Measurements from ENCODE around the gene COX4I1. TPM values are rescaled to one million over a fixed set of nuclear protein-coding genes. Genes with fewer than 3 reads are reported as not detected.
"Not testable (repeated sequence)": the region's sequence is repeated elsewhere in the genome, so short reads cannot be mapped to it uniquely, and the experiment has no call there.

COX4I1 gene
- total and polyA plus RNA-seq, 2 donors from 2014 or later = 439 to 1,996 TPM

DNA sequence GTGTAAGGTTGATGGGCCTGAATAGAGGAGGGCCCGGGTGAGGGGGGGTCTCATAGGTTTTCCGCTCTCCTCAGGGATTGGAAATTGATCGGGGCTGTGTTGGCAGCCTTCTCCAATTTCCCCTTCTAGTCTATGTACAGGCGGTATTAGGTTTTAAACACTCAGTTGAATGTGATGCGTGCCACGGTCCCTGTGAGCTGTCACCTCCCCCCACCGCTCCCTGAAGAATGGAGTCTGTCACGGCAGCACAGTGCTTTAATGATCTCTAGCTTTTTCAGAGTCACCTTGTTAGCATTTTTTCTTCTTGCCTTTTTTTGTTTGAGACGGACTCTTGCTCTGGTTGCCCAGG is 800 bp downstream of the COX4I1 start:
- FAIRE-seq (no peak), DNase-seq (peak in 2 of 5 donors; percentile 47 to 51)
- Histone ChIP-seq H3K9ac (ENCODE audit: low read length in 3 of 3) (peak overlapping the region; percentile 33 to 92 (median 80)), H3K9me3 (ENCODE audit: control insufficient read depth in 2 of 3, insufficient read depth in 1 of 3, low read length in 3 of 3) (no peaks in the 10 kb centered on the region), H3K27me3 (ENCODE audit: control insufficient read depth, insufficient read depth, low read length) (no peaks in the 10 kb centered on the region), H3K4me1 (ENCODE audit: control insufficient read depth in 2 of 3, insufficient read depth in 2 of 3, low read depth in 1 of 3, low read length in 3 of 3) (peaks cover 2 to 15% (median 7%) of the 10 kb centered on the region in 3 donors), H3K36me3 (ENCODE audit: control insufficient read depth in 2 of 3, insufficient read depth in 3 of 3, low read length in 3 of 3) (peaks cover 8 to 30% (median 24%) of the 10 kb centered on the region in 3 donors), H3K4me3 (ENCODE audit: low read length in 3 of 3) (peak overlapping the region; percentile 69 to 84 (median 75)), H3K27ac (ENCODE audit: low read depth in 2 of 2, low read length in 2 of 2) (peak overlapping the region; percentile 84 to 87)
- no peak for TF ChIP-seq CTCF (IDR thresholded peaks at IDR 0.05; ENCODE audit: borderline replicate concordance, extremely low read depth, insufficient read depth)
- intact Hi-C loops (cut with DNase I) = no loop called here

DNA sequence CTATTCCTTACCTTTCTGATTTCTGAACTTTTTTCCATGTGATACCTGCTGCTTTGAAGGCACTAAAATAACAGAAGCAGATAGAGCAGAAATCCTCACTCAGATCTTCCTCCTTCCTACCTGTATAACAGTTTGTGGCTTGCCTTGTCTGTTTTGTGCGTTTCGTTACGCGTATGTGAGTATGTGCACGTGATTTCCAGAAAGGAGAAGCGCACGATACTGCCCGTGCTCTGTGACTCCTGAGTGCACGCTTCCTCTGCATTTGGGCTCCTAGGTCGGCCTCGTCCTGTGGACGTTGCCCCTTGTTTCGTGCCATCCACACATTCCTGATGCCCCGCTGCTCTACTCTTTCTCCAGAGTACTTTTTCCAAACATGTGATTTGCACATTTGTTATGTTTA is 4.1 kb downstream of the COX4I1 start:
- Histone ChIP-seq H3K36me3 (ENCODE audit: control insufficient read depth in 2 of 3, insufficient read depth in 3 of 3, low read length in 3 of 3) (peaks cover 10 to 40% (median 37%) of the 10 kb centered on the region in 3 donors), H3K9me3 (ENCODE audit: control insufficient read depth in 2 of 3, insufficient read depth in 1 of 3, low read length in 3 of 3) (no peaks in the 10 kb centered on the region), H3K9ac (ENCODE audit: low read length in 3 of 3) (no peak overlapping the region), H3K4me1 (ENCODE audit: control insufficient read depth in 2 of 3, insufficient read depth in 2 of 3, low read depth in 1 of 3, low read length in 3 of 3) (peaks cover 2 to 11% (median 7%) of the 10 kb centered on the region in 3 donors), H3K27ac (ENCODE audit: low read depth in 2 of 2, low read length in 2 of 2) (no peak overlapping the region), H3K4me3 (ENCODE audit: low read length in 3 of 3) (no peak overlapping the region), H3K27me3 (ENCODE audit: control insufficient read depth, insufficient read depth, low read length) (no peaks in the 10 kb centered on the region)
- no peak for DNase-seq
- intact Hi-C loops (cut with DNase I) = no loop called here
- FAIRE-seq = no peak
- no peak for TF ChIP-seq CTCF (IDR thresholded peaks at IDR 0.05; ENCODE audit: borderline replicate concordance, extremely low read depth, insufficient read depth)

- Histone ChIP-seq H3K4me3 (ENCODE audit: low read length in 3 of 3) (no peak overlapping the region), H3K4me1 (ENCODE audit: control insufficient read depth in 2 of 3, insufficient read depth in 2 of 3, low read depth in 1 of 3, low read length in 3 of 3) (peaks cover 0 to 7% (median 6%) of the 10 kb centered on the region in 3 donors), H3K9ac (ENCODE audit: low read length in 3 of 3) (no peak overlapping the region), H3K36me3 (ENCODE audit: control insufficient read depth in 2 of 3, insufficient read depth in 3 of 3, low read length in 3 of 3) (peaks cover 10 to 40% (median 37%) of the 10 kb centered on the region in 3 donors), H3K27me3 (ENCODE audit: control insufficient read depth, insufficient read depth, low read length) (no peaks in the 10 kb centered on the region), H3K9me3 (ENCODE audit: control insufficient read depth in 2 of 3, insufficient read depth in 1 of 3, low read length in 3 of 3) (no peaks in the 10 kb centered on the region), H3K27ac (ENCODE audit: low read depth in 2 of 2, low read length in 2 of 2) (no peak overlapping the region)
- no peak for DNase-seq
- TF ChIP-seq CTCF (IDR thresholded peaks at IDR 0.05; ENCODE audit: borderline replicate concordance, extremely low read depth, insufficient read depth) = no peak
- no peak for FAIRE-seq
- intact Hi-C loops (cut with DNase I) = no loop called here
These were observed 6.0 kb downstream of the COX4I1 start for GRCh38 chr16:85805442-85806045.

DNA sequence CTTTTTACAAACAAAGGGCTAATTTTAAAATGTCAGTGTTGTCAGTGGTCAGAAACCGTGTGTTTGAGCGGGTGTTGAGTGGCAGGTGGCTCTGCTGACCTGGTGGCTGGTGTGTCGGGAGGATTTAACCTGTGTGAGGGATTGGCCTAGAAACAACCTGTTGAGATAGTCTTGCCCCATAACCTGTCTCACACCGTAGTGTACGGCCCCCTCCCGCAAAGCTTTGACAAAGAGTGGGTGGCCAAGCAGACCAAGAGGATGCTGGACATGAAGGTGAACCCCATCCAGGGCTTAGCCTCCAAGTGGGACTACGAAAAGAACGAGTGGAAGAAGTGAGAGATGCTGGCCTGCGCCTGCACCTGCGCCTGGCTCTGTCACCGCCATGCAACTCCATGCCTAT is 7.0 kb downstream of the COX4I1 start:
- TF ChIP-seq CTCF (IDR thresholded peaks at IDR 0.05; ENCODE audit: borderline replicate concordance, extremely low read depth, insufficient read depth) = no peak
- Histone ChIP-seq H3K9ac (ENCODE audit: low read length in 3 of 3) (no peak overlapping the region), H3K27ac (ENCODE audit: low read depth in 2 of 2, low read length in 2 of 2) (no peak overlapping the region), H3K27me3 (ENCODE audit: control insufficient read depth, insufficient read depth, low read length) (no peaks in the 10 kb centered on the region), H3K9me3 (ENCODE audit: control insufficient read depth in 2 of 3, insufficient read depth in 1 of 3, low read length in 3 of 3) (no peaks in the 10 kb centered on the region), H3K36me3 (ENCODE audit: control insufficient read depth in 2 of 3, insufficient read depth in 3 of 3, low read length in 3 of 3) (peaks cover 8 to 40% (median 37%) of the 10 kb centered on the region in 3 donors), H3K4me3 (ENCODE audit: low read length in 3 of 3) (no peak overlapping the region), H3K4me1 (ENCODE audit: control insufficient read depth in 2 of 3, insufficient read depth in 2 of 3, low read depth in 1 of 3, low read length in 3 of 3) (peaks cover 0 to 5% (median 0%) of the 10 kb centered on the region in 3 donors)
- FAIRE-seq (no peak), DNase-seq (no peak)
- intact Hi-C loops (cut with DNase I) = no loop called here

GRCh38 chr16:85807340-85807739 is 7.8 kb downstream of the COX4I1 start:
- H3K4me3 ChIP-seq (ENCODE audit: low read length in 3 of 3); H3K9ac ChIP-seq (ENCODE audit: low read length in 3 of 3); H3K27me3 ChIP-seq (ENCODE audit: control insufficient read depth, insufficient read depth, low read length); DNase-seq; FAIRE-seq; H3K27ac ChIP-seq (ENCODE audit: low read depth in 2 of 2, low read length in 2 of 2); intact Hi-C loops (cut with DNase I); H3K4me1 ChIP-seq (ENCODE audit: control insufficient read depth in 2 of 3, insufficient read depth in 2 of 3, low read depth in 1 of 3, low read length in 3 of 3); H3K9me3 ChIP-seq (ENCODE audit: control insufficient read depth in 2 of 3, insufficient read depth in 1 of 3, low read length in 3 of 3): not testable (repeated sequence)
- peaks cover 5 to 32% (median 29%) of the 10 kb centered on the region in 3 donors for H3K36me3 ChIP-seq (ENCODE audit: control insufficient read depth in 2 of 3, insufficient read depth in 3 of 3, low read length in 3 of 3)
